HG02938 (cell line): ENCODE data around the gene EMC9.

Source experiments
- ATAC-seq: cut with Tn5 transposase; IDR thresholded peaks from one replicate; pipeline ENCODE4 v1.9.1; 2021; ENCODE audit warnings: mild to moderate bottlenecking, moderate library complexity; ENCODE audit not compliant: unreplicated experiment

The EMC9 gene

DNA sequence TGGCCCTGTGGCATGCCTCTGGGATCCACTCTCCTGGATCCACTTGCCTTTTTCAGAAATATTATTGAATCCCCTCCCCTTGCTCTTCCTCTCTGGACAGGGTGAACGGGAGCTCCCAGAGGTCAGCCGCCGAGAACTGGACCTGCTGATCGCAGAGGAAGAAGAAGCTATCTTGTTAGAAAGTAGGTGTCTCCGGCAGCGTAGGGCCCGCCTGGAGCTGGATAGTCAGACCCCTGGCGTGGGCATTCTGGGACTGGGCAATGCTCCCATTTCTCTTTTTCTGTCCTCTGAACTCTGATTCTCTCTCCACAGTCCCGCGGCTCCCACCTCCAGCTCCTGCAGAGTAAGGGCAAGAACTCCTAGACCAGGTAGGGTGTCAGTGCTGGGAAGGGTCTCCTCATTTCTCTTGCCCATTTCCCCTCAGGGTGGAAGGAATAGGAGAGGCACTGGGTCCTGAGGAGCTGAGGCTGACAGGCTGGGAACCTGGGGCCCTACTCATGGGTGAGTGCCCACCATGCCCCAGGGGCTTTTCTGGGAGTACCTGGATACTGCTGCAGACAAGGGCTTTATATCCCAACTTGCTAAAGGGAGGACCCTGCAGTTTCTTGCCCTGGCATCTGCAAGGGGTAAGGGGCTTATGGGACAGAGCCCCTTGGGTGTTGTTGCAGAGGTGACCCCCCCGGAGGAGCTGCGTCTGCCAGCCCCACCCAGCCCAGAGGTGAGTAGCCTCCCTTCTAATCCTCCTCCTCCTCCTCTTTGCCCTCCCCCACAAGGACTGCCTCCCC, 35.8 kb upstream of the EMC9 start:
- ATAC-seq = no peak

DNA sequence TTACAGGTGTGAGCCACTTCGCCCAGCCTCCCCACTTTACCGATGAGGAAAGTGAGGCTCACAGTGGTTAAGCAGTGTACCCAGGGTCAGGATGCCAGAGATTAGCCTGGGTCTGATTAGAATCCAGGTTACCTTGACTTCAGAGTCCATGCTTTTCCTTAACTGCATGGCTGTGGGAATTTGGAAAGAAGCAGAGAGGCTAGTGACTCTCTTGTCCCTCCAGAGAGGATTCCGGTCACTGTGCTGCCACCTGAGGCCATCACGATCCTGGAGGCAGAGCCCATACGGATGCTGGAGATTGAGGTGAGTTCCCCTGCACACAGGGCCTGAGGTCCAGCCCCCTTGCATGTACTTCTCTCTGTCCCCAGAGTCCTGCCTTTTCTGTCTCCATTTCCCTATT, 35.2 kb upstream of the EMC9 start:
- no peak for ATAC-seq

DNA sequence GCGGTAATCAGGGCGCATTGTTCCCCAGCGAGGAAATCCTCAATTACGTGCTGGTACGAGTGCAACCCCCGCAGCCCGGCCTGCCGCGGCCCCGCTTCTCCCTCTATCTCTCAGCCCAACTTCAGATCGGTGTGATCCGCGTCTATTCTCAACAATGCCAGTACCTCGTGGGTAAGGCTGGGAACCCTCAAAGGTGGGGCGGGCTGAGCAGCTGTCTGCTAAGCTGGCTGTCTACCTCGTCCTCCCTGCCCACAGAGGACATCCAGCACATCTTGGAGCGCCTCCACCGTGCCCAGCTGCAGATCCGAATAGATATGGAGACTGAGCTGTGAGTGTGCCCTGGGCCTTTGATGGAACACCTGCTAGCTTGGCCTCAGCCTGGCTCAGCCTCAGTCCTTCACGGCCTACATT, 31.5 kb upstream of the EMC9 start:
- ATAC-seq = no peak

DNA sequence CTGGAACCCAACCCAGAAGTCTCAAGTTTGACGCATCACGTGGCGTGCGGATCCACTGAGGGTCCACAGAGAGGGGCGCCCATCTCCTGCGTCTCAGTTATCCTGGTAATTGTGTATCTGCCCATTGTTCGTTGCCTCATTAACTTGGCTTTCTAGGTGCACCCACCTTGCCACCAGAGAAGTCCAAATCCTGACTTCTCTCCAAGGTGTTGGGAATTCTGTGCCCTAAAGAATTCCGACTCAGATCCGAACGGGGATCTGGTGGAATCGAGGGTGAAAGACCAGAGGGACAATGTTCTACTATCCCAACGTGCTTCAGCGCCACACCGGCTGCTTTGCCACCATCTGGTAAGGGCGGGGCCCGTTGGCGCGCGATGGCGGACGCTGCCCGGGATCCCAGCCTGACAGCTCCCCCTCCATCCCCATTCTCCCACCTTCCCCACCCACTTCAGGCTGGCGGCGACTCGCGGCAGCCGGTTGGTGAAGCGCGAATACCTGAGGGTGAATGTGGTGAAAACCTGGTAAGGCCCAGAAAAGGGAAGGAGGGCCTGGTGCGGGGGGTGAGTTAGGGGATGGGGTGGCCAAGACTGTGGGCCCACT, 31.0 kb upstream of the EMC9 start:
- ATAC-seq = no peak

DNA sequence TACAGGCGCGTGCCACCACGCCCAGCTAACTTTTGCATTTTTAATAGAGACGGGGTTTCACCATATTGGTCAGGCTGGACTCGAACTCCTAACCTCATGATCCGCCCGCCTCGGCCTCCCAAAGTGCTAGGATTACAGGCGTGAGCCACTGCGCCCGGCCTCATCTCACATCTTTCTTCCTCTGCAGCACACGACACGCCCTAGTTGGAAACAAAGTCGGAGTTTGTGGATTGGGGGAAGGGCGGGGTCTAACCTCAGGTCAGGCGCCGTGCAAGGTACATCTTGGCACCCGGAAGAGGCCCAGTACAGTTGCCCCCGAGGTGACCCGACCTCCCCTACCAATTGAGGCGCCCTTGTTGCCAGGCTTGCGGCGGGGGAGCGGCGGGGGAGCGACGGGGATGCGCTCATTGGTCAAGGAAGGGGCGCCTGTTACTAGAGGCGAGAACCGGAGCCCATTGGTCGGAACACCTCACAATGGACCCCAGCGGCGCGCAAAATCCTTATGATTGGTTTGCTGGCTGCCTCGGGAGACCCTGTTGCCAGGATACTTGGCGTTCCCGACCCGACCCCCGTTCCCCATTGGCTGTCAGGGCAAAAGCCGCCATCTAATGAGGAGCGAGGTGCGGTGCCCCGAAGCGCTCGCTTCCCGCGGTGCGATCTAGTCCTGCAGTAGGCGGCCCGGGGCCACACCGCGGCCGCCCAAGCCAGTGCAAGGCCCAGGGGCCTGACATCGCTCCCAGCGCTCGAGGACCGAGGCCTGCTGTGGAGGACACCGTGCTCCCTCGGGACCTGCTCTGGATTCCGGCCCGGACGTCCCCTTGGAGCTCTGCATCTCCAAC, 30.2 kb upstream of the EMC9 start, which contains the start of gene REC8:
Gene REC8, plus strand, starts transcription at position 659 of the 839 bp plus-strand sequence. CDS start 473 bp downstream, outside the sequence.
- peak; percentile 74 for ATAC-seq

DNA sequence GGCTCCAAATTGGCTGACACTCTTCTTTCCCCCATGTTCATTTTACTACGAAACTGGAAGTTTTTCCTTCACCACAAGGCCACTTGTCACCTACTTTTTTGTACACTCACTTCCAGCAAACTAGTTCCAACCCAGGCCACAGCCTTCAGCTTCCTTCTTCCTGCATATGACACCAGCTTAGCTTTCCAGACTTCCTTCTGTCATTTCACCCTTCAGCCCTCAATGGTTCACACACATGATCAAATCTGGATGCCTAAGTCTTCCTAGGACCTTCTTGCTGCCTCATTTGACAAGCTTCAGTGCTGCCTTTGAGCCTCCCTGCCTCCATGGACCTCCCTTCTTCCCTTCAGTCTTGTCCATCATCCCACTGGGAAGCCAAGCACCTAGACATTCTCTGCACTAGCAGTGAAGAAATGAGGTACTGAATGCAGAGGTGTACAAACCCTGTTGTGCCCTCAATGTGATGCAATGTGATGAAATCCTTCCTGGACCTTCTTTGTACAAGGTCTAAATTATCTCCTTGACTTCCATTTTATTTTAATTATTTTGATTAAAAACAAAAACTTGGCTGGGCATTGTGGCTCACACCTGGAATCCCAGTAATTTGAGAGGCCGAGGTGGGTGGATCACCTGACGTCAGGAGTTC, 26.2 kb upstream of the EMC9 start:
- ATAC-seq = no peak

DNA sequence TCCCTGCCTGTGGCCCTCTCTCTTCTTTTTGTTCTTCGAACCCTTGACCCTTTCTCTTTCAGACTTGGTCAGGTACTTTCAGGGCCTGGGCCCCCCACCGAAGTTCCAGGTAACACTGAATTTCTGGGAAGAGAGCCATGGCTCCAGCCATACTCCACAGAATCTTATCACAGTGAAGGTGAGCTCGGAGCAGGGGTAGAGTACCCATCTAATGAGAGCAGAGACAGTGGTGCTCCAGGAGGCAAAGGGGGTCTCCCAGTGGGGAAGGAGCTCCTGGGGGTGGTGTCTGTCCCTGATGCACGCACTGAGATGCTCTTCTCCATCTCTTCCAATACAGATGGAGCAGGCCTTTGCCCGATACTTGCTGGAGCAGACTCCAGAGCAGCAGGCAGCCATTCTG, 24.4 kb upstream of the EMC9 start:
- no peak for ATAC-seq

DNA sequence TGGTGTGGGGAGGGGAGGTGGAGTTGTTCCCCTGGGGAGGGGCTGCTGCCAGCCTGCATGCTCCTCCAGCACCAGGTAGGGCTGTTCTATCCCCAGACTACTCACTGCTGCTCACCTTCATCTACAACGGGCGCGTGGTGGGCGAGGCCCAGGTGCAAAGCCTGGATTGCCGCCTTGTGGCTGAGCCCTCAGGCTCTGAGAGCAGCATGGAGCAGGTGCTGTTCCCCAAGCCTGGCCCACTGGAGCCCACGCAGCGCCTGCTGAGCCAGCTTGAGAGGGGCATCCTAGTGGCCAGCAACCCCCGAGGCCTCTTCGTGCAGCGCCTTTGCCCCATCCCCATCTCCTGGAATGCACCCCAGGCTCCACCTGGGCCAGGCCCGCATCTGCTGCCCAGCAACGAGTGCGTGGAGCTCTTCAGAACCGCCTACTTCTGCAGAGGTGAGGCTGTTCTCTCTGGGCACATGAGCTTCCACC, 23.2 kb upstream of the EMC9 start:
- ATAC-seq = no peak

DNA sequence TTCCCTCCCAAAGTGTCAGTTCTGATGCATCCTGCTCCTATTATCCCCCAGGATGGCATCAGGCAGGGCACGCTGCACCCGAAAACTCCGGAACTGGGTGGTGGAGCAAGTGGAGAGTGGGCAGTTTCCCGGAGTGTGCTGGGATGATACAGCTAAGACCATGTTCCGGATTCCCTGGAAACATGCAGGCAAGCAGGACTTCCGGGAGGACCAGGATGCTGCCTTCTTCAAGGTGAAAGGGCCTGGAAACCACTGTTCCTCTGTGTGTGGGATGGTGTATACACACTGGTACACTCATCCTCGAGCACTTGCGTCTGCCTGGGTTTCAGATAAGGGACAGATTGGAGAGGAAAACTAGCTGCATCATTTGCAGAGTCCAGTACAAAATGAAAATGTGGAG, 20.7 kb upstream of the EMC9 start:
- no peak for ATAC-seq

DNA sequence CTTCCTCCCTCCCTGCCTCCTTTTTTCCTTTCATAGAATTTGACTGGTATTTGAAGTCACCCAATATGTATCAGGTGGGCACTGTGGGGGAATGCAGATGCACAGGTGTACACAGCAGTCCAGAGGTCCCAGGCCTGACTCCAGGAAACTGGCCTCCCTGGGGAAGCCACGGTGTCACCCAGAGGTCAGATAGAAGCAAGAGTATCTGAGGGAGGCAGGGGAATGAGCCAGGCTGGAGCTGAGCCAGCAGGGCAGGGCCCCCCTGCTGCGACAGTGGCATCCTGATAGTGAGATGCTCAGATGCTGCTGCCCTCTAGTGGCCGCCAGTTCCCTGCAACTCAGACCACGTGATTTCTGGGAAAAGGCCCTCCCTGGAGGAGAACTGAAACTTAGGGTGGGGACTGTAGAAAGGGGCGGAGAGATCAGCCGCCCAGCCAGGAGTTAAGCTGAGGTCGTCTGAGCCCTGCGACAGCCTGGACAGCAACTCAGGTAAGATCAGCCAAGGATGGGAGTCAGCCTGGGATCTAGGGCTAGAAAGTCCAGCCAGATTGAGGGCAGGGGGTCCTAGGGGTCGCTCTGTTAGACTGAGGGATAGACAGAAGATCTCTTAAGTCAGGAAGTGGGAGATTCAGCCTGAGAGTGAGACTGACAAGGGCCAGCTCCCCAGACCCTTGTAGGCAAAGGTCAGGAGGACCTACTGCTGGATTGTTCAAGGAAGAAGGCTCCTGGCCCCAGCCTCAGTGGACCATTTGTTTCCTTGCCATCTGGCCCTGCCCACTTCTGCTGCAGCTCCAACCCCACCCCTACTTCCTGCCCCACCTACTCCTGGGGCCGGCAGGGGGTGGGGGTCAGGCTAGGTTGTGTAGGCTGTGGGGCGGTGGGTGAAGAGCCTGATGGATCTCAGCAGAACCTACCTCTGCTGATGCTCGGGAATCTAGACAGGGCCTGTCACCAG, 19.7 kb upstream of the EMC9 start, which contains the start of gene IRF9:
Gene IRF9, plus strand, starts transcription at position 416 of the 955 bp plus-strand sequence. CDS start 880 bp downstream, outside the sequence.
- ATAC-seq = peak; percentile 85

DNA sequence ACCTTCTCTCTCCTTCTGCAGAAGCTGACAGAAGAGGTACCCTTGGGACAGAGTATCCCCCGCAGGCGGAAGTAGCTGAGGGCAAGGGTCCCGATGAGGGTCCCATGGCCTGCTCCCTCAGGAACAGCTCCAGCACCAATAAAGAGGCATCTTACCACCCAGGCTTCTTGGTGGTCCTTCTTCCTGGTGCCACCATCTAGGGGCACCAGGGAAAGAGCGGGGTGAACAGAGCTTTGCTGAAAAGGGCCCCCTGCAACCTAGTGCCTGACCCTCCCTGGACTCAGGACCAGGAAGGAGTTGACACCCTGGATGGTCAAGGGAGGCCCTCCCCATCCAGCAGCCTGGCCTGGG, 19.1 kb upstream of the EMC9 start:
- ATAC-seq = no peak

DNA sequence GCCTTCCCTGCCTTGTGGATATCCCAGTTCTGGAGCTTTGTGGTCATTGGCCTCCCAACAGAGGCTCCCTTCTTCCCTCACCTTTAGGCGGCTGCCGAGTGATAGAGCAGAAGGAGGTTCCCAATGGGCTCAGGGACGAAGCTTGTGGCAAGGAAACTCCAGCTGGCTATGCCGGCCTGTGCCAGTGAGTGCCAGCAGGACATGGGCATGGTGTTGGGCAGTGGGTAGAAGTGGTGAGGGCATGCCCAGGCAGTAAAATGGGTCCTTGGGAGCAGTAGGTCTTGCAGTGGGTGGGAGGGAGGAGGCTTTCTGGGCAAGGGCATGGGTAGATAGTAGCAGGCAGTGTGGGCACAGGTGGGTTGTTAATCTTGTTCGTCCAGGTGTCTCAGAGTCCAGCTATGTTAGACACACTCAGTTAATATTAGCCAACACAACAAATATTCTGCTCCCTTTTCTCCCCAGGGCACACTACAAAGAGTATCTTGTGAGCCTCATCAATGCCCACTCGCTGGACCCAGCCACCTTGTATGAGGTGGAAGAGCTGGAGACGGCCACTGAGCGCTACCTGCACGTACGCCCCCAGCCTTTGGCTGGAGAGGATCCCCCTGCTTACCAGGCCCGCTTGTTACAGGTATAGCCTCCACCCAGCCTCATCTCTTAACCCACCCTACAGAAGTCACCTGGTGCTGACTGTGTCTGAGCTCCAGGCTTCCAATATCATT, 18.5 kb upstream of the EMC9 start:
- no peak for ATAC-seq

DNA sequence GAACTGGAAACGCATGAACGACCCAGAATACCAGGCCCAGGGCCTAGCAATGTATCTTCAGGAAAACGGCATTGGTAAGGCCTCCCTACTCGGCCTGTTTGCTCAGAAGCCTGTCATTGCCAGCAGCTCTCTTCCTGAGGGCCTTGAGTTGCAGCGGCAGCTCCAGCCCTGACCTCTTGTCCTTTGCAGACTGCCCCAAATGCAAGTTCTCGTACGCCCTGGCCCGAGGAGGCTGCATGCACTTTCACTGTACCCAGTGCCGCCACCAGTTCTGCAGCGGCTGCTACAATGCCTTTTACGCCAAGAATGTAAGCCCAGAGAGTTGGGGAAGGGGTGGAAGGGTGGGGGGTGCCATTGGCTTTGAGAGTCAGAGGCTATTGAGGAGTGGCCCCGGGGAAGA, 15.9 kb upstream of the EMC9 start:
- no peak for ATAC-seq

DNA sequence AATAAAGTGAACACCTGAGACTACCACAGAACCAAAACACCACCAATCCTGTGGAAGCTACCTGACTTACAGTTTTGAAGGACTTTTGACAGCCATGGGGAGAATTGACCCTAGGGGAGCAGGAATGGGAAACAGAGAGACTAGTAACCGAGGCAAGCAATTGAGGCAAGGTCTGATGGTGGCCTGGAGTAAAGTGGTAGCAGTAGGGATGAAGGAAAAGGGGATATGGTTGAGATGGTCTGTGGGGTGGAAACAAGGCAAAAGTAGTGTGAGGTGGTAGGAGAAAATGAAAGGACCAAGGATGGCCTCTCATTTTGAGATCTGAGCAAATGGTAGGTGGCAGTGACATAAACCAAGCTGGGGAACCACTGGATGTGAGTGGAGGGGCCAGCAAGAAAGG, 15.4 kb upstream of the EMC9 start:
- no peak for ATAC-seq

DNA sequence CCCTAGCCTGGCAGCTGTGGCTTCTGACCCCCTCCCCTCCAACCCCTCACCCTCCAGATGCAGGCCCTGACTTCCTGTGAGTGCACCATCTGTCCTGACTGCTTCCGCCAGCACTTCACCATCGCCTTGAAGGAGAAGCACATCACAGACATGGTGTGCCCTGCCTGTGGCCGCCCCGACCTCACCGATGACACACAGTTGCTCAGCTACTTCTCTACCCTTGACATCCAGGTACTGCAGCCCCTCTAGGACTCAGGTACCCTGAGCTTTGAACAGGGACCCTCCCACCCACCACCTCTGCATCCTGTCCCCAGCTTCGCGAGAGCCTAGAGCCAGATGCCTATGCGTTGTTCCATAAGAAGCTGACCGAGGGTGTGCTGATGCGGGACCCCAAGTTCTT, 13.7 kb upstream of the EMC9 start:
- no peak for ATAC-seq

DNA sequence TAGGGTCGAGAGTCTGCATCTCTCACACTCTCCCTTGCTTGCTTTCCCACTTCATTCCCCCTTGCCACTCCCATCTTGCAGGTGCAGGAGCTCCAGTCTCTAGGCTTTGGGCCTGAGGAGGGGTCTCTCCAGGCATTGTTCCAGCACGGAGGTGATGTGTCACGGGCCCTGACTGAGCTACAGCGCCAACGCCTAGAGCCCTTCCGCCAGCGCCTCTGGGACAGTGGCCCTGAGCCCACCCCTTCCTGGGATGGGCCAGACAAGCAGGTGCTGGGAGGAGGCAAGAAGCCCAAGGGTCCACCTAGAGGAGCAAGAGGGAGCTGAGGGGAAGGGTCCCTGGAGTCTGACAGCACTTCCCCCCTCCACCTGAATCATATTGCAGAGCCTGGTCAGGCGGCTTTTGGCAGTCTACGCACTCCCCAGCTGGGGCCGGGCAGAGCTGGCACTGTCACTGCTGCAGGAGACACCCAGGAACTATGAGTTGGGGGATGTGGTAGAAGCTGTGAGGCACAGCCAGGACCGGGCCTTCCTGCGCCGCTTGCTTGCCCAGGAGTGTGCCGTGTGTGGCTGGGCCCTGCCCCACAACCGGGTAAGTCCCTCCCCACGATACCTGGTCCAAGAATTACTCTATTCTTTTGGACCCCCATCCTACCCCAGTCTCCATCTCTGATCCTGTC, 10.2 kb upstream of the EMC9 start:
- no peak for ATAC-seq

DNA sequence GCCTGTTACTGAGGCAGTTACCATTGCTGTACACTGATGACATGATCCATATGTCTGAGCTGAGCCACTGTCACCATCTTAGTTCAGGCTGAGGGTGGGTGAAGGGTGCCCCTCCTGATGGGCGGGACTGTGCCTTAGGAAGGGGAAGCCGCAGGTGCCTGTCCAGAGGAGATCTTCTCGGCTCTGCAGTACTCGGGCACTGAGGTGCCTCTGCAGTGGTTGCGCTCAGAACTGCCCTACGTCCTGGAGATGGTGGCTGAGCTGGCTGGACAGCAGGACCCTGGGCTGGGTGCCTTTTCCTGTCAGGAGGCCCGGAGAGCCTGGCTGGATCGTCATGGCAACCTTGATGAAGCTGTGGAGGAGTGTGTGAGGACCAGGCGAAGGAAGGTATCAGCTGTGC, 9.6 kb upstream of the EMC9 start:
- ATAC-seq = no peak

DNA sequence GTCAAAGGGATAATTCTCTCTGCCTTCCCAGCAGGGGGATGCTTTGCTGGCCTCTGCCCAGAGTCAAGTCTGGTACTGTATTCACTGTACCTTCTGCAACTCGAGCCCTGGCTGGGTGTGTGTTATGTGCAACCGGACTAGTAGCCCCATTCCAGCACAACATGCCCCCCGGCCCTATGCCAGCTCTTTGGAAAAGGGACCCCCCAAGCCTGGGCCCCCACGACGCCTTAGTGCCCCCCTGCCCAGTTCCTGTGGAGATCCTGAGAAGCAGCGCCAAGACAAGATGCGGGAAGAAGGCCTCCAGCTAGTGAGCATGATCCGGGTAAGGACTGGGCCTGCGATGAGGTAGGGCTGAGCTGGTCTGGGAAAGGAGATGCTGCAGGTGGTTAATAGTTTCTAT, 9.2 kb upstream of the EMC9 start:
- no peak for ATAC-seq

DNA sequence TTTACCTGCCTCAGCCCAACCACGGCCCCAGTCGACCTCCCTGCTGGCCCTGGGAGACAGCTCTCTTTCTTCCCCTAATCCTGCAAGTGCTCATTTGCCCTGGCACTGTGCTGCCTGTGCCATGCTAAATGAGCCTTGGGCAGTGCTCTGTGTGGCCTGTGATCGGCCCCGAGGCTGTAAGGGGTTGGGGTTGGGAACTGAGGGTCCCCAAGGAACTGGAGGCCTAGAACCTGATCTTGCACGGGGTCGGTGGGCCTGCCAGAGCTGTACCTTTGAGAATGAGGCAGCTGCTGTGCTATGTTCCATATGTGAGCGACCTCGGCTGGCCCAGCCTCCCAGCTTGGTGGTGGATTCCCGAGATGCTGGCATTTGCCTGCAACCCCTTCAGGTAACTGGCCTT, 8.7 kb upstream of the EMC9 start:
- no peak for ATAC-seq
